K562 (cell line): Measurements from ENCODE around the gene CCDC85C. TPM values are rescaled to one million over a fixed set of nuclear protein-coding genes. Genes with fewer than 3 reads are reported as not detected.

Source experiments
- ARID1B ChIP-seq: fragments of 450-650 bp; IDR thresholded peaks from 2 replicates; pipeline ENCODE4 v1.6.1; 2016; ENCODE audit warnings: antibody characterized with exemption, mild to moderate bottlenecking, inconsistent platforms
- CBFA2T3 ChIP-seq: fragments of 450-650 bp; IDR thresholded peaks from 2 replicates; pipeline ENCODE4 v1.6.1; 2017
- CHD4 ChIP-seq: fragments of 200-600 bp; sonication (generic); IDR thresholded peaks from 3 replicates; pipeline ENCODE4 v1.6.1; 2012; ENCODE audit warnings: low read depth, mild to moderate bottlenecking, mixed read lengths, low read length, inconsistent platforms; ENCODE audit not compliant: insufficient read depth, insufficient replicate concordance, poor library complexity, severe bottlenecking
- EGR1 ChIP-seq: fragments of 450-650 bp; conservative IDR thresholded peaks from 2 replicates; pipeline ENCODE4 v1.6.1; 2017; ENCODE audit warnings: mild to moderate bottlenecking
- GABPB1 ChIP-seq: sonication (generic); formaldehyde crosslinking; IDR thresholded peaks from 2 replicates; pipeline ENCODE4 v1.8.0; 2022; ENCODE audit warnings: mild to moderate bottlenecking, missing genetic modification reagents
- GTF2F1 ChIP-seq: IDR thresholded peaks from 2 replicates; pipeline ENCODE4 v1.6.1; 2011; ENCODE audit warnings: low read depth, low read length, improper control_type of control experiment
- KDM4B ChIP-seq, 2 experiments: fragments of 450-650 bp in 1 of 2; sonication (generic) in 1 of 2; IDR thresholded peaks; 2 replicates each; pipeline ENCODE4 v1.6.1; 2016 to 2017; ENCODE audit warnings: borderline replicate concordance in 2 of 2, antibody characterized with exemption in 1 of 2, low read depth in 1 of 2, mild to moderate bottlenecking in 1 of 2
- L3MBTL2 ChIP-seq: fragments of 450-650 bp; IDR thresholded peaks from 2 replicates; pipeline ENCODE4 v1.6.1; 2016; ENCODE audit warnings: mild to moderate bottlenecking, moderate library complexity
- MEF2D ChIP-seq: conservative IDR thresholded peaks from 2 replicates; pipeline ENCODE4 v1.6.1; 2016; ENCODE audit warnings: low read depth, missing genetic modification characterization, missing compliant biosample characterization
- MTF1 ChIP-seq: fragments of 250-450 bp; sonication (Bioruptor Pico); IDR thresholded peaks from 2 replicates; pipeline ENCODE4 v1.9.0; 2021; ENCODE audit warnings: moderate library complexity, mild to moderate bottlenecking, inconsistent platforms, borderline replicate concordance
- NFATC3 ChIP-seq: fragments of 450-650 bp; IDR thresholded peaks from 2 replicates; pipeline ENCODE4 v1.6.1; 2017; ENCODE audit warnings: mild to moderate bottlenecking
- PHB ChIP-seq: fragments of 250-450 bp; sonication (Bioruptor Pico); IDR thresholded peaks from 2 replicates; pipeline ENCODE4 v1.5.0; 2021
- RAD21 ChIP-seq, 2 experiments: fragments of 250-450 bp in 1 of 2; fragments of 450-650 bp in 1 of 2; sonication (Bioruptor Pico) in 1 of 2; formaldehyde crosslinking in 1 of 2; IDR thresholded peaks in 1 of 2; conservative IDR thresholded peaks in 1 of 2; 2 replicates each; pipeline versions ENCODE4 v1.4.0 to v1.8.0; 2020 to 2022; ENCODE audit warnings: mild to moderate bottlenecking in 2 of 2, moderate library complexity in 1 of 2
- RFX5 ChIP-seq: IDR thresholded peaks from 2 replicates; pipeline ENCODE4 v1.6.1; 2011; ENCODE audit warnings: low read depth, mild to moderate bottlenecking, improper control_type of control experiment, low read length
- SMAD3 ChIP-seq: fragments of 450-650 bp; formaldehyde crosslinking; conservative IDR thresholded peaks from 2 replicates; pipeline ENCODE4 v1.4.0; 2020; ENCODE audit warnings: mild to moderate bottlenecking
- TAF15 ChIP-seq: fragments of 200-400 bp; formaldehyde crosslinking; IDR thresholded peaks from 2 replicates; pipeline ENCODE4 v1.6.1; 2017; ENCODE audit warnings: mild to moderate bottlenecking, low read depth, low read length, moderate library complexity
- TBP ChIP-seq: optimal IDR thresholded peaks from 2 replicates; pipeline ENCODE3; 2011; ENCODE audit warnings: low read depth, low read length, improper control_type of control experiment
- ZFX ChIP-seq: sonication (generic); formaldehyde crosslinking; IDR thresholded peaks from 2 replicates; pipeline ENCODE4 v1.8.0; 2022; ENCODE audit warnings: mild to moderate bottlenecking, missing genetic modification reagents, moderate library complexity
- ZKSCAN1 ChIP-seq: fragments of 150-350 bp; IDR thresholded peaks from 2 replicates; pipeline ENCODE4 v1.6.1; 2016; ENCODE audit warnings: low read depth, low read length
- ZNF124 ChIP-seq: sonication (generic); formaldehyde crosslinking; IDR thresholded peaks from 2 replicates; pipeline ENCODE4 v1.8.1; 2022; ENCODE audit warnings: missing genetic modification reagents
- ZNF134 ChIP-seq: fragments of 250-450 bp; sonication (Bioruptor Pico); conservative IDR thresholded peaks from 2 replicates; pipeline ENCODE4 v1.4.0; 2020
- ZNF212 ChIP-seq: fragments of 450-650 bp; formaldehyde crosslinking; IDR thresholded peaks from 2 replicates; pipeline ENCODE4 v1.4.0; 2020; ENCODE audit warnings: mild to moderate bottlenecking
- ZNF239 ChIP-seq: fragments of 250-450 bp; sonication (Bioruptor Pico); IDR thresholded peaks from 2 replicates; pipeline ENCODE4 v1.4.0; 2020; ENCODE audit warnings: mild to moderate bottlenecking
- ZNF311 ChIP-seq: fragments of 250-450 bp; sonication (Bioruptor Pico); IDR thresholded peaks from 2 replicates; pipeline ENCODE4 v1.4.0; 2020; ENCODE audit warnings: mild to moderate bottlenecking, moderate library complexity
- ZNF778 ChIP-seq: fragments of 450-650 bp; formaldehyde crosslinking; IDR thresholded peaks from 2 replicates; pipeline ENCODE4 v1.4.0; 2020; ENCODE audit warnings: mild to moderate bottlenecking, moderate library complexity
- ZSCAN32 ChIP-seq: fragments of 450-650 bp; formaldehyde crosslinking; IDR thresholded peaks from 2 replicates; pipeline ENCODE4 v1.4.0; 2020; ENCODE audit warnings: mild to moderate bottlenecking, moderate library complexity
- polyA plus RNA-seq, 8 experiments: library from polyadenylated mRNA; depleted of rRNA in 4 of 8; stranded (reverse) in 5 of 8; unstranded in 3 of 8; fragments of >200 nt; fragmentation: Nextera tagmentation in 2 of 8; fragmentation: Illumina TruSeq in 1 of 8; extraction: Ambion mirVana in 2 of 8; extraction: Trizol in 1 of 8; gene quantifications; 2 replicates each; pipeline versions ENCODE4 v1.2.1 to v1.2.3, GENCODE V29; 2011 to 2014; ENCODE audit warnings: inconsistent platforms in 1 of 8, missing spikeins in 1 of 8
- total RNA-seq, 7 experiments: library from RNA; depleted of rRNA in 6 of 7; stranded (reverse); fragments of >200 nt in 6 of 7; fragmentation: Illumina TruSeq in 2 of 7; extraction: Trizol in 2 of 7; gene quantifications; 2 replicates each; pipeline versions ENCODE4 v1.2.1 to v1.2.3, GENCODE V29; 2011 to 2021; ENCODE audit warnings: low replicate concordance in 1 of 7
- TF ChIP-seq, protein P1 (sequence below): sonication (generic); formaldehyde crosslinking; IDR thresholded peaks from 2 replicates; pipeline ENCODE4 v1.8.1; 2022; ENCODE audit warnings: missing genetic modification reagents
- TF ChIP-seq, protein P2 (sequence below): sonication (generic); formaldehyde crosslinking; IDR thresholded peaks from 2 replicates; pipeline ENCODE4 v1.8.0; 2022; ENCODE audit warnings: missing genetic modification reagents, mild to moderate bottlenecking, borderline replicate concordance
- TF ChIP-seq, protein P3 (sequence below): sonication (generic); formaldehyde crosslinking; IDR thresholded peaks from 2 replicates; pipeline ENCODE4 v1.8.1; 2023; ENCODE audit warnings: mild to moderate bottlenecking, missing genetic modification reagents

Gene CCDC85C
- total and polyA plus RNA-seq, 9 of the 15 experiments (the other 6 are each of a cell fraction or from before 2014, with no cell fraction given) = 0.18 to 22.0 (median 6.3) TPM

DNA sequence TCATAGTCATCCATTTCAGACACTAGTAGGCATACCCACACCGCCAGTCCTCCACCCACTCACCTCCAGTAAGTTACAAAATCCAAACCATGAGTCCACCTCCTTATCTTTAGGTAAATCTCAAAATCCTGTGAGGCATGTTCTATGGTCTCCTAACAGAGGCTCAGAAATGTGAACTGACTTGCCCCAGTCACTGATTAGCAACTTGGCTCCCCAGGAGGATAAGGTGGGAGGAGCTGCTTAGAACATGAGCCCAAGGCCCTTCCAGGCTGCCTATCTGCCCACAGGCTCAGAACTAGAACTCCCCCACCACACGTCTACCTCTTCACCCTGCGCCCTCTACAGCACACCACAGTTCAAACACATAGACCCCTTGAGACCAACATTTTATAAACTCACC, 143.2 kb downstream of the CCDC85C start (continued):
- TF ChIP-seq CBFA2T3 (peak; percentile 56), ZNF124 (CRISPR knock-in tag) (no peak), MEF2D (tag) (no peak), RFX5 (no peak), SMAD3 (no peak), CHD4 (no peak), EGR1 (peak; percentile 73), PHB (no peak), NFATC3 (no peak), RAD21 (CRISPR knock-in tag; conservative IDR thresholded peaks at IDR 0.05 in 1 of 2, IDR thresholded peaks at IDR 0.05 in 1 of 2) (peak in 1 of 2 experiments; percentile 33; a peak in 2 of 4 replicates), ZNF239 (CRISPR knock-in tag) (no peak), KDM4B (IDR thresholded peaks at IDR 0.05; ENCODE audit: borderline replicate concordance in 2 of 2, low read depth in 1 of 2) (no peak), ZFX (CRISPR knock-in tag) (no peak), ZNF778 (CRISPR knock-in tag) (no peak), GTF2F1 (no peak), ZNF134 (CRISPR knock-in tag) (0 out of 2 replicates have a peak, but pooled peaks have one; percentile 47), GABPB1 (CRISPR knock-in tag) (no peak), ZSCAN32 (CRISPR knock-in tag) (no peak), ZNF311 (CRISPR knock-in tag) (no peak), ZKSCAN1 (0 out of 2 replicates have a peak, but pooled peaks have one; percentile 26), MTF1 (CRISPR knock-in tag) (no peak), L3MBTL2 (no peak), ZNF212 (no peak), TBP (no peak), TAF15 (no peak), ARID1B (peak; percentile 58; the same call in 1 of the 2 replicates)
- TF ChIP-seq, protein P1, sequence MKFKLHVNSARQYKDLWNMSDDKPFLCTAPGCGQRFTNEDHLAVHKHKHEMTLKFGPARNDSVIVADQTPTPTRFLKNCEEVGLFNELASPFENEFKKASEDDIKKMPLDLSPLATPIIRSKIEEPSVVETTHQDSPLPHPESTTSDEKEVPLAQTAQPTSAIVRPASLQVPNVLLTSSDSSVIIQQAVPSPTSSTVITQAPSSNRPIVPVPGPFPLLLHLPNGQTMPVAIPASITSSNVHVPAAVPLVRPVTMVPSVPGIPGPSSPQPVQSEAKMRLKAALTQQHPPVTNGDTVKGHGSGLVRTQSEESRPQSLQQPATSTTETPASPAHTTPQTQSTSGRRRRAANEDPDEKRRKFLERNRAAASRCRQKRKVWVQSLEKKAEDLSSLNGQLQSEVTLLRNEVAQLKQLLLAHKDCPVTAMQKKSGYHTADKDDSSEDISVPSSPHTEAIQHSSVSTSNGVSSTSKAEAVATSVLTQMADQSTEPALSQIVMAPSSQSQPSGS (CRISPR knock-in tag) = no peak
- TF ChIP-seq, protein P2, sequence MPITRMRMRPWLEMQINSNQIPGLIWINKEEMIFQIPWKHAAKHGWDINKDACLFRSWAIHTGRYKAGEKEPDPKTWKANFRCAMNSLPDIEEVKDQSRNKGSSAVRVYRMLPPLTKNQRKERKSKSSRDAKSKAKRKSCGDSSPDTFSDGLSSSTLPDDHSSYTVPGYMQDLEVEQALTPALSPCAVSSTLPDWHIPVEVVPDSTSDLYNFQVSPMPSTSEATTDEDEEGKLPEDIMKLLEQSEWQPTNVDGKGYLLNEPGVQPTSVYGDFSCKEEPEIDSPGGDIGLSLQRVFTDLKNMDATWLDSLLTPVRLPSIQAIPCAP (CRISPR knock-in tag) = no peak
- TF ChIP-seq, protein P3, sequence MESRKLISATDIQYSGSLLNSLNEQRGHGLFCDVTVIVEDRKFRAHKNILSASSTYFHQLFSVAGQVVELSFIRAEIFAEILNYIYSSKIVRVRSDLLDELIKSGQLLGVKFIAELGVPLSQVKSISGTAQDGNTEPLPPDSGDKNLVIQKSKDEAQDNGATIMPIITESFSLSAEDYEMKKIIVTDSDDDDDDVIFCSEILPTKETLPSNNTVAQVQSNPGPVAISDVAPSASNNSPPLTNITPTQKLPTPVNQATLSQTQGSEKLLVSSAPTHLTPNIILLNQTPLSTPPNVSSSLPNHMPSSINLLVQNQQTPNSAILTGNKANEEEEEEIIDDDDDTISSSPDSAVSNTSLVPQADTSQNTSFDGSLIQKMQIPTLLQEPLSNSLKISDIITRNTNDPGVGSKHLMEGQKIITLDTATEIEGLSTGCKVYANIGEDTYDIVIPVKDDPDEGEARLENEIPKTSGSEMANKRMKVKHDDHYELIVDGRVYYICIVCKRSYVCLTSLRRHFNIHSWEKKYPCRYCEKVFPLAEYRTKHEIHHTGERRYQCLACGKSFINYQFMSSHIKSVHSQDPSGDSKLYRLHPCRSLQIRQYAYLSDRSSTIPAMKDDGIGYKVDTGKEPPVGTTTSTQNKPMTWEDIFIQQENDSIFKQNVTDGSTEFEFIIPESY = no peak
